GM23248 (cell line): ENCODE measurements around the gene PLPP7. TPM values are rescaled to one million over a fixed set of nuclear protein-coding genes. Genes with fewer than 3 reads are reported as not detected.

Experiments
- DNase-seq: peaks from one replicate; pipeline ENCODE4 v3.0.0-alpha.2; 2015
- H2AFZ ChIP-seq: fragments of 200-600 bp; sonication (generic); 2 replicates; pipeline ENCODE4 v1.6.1; 2016; ENCODE audit warnings: antibody characterized with exemption
- H3F3A ChIP-seq: fragments of 200-600 bp; sonication (generic); 2 replicates; pipeline ENCODE4 v1.6.1; 2016; ENCODE audit warnings: mild to moderate bottlenecking, antibody characterized with exemption, mixed run types; ENCODE audit not compliant: insufficient read depth
- H3K27ac ChIP-seq: fragments of 200-600 bp; sonication (generic); 2 replicates; pipeline ENCODE4 v1.5.1; 2016; ENCODE audit warnings: mild to moderate bottlenecking
- H3K27me3 ChIP-seq: fragments of 200-600 bp; sonication (generic); replicated peaks from 2 replicates; pipeline ENCODE4 v1.6.1; 2016; ENCODE audit warnings: mild to moderate bottlenecking; ENCODE audit not compliant: insufficient read depth
- H3K36me3 ChIP-seq: fragments of 200-600 bp; sonication (generic); 2 replicates; pipeline ENCODE4 v1.6.1; 2016; ENCODE audit warnings: low read depth, mild to moderate bottlenecking
- H3K4me1 ChIP-seq: fragments of 200-600 bp; sonication (generic); 2 replicates; pipeline ENCODE4 v1.6.1; 2016; ENCODE audit warnings: mild to moderate bottlenecking; ENCODE audit not compliant: insufficient read depth
- H3K4me2 ChIP-seq: fragments of 200-600 bp; sonication (generic); one replicate; pipeline ENCODE4 v1.6.1; 2016; ENCODE audit warnings: mild to moderate bottlenecking; ENCODE audit not compliant: unreplicated experiment
- H3K4me3 ChIP-seq: fragments of 200-600 bp; sonication (generic); 2 replicates; pipeline ENCODE4 v1.5.1; 2016; ENCODE audit warnings: mild to moderate bottlenecking
- H3K79me2 ChIP-seq: fragments of 200-600 bp; sonication (generic); 2 replicates; pipeline ENCODE4 v1.6.1; 2016; ENCODE audit warnings: mild to moderate bottlenecking; ENCODE audit not compliant: insufficient read depth
- H3K9ac ChIP-seq: fragments of 200-600 bp; sonication (generic); 2 replicates; pipeline ENCODE4 v1.6.1; 2016; ENCODE audit warnings: mild to moderate bottlenecking
- H3K9me2 ChIP-seq: fragments of 200-600 bp; sonication (generic); 2 replicates; pipeline ENCODE4 v1.6.1; 2016; ENCODE audit warnings: mixed run types, mild to moderate bottlenecking, moderate library complexity; ENCODE audit not compliant: insufficient read depth
- H3K9me3 ChIP-seq: fragments of 200-600 bp; sonication (generic); one replicate; pipeline ENCODE4 v1.6.1; 2017; ENCODE audit warnings: low read depth
- H4K20me1 ChIP-seq: fragments of 200-600 bp; sonication (generic); 2 replicates; pipeline ENCODE4 v1.6.0; 2016; ENCODE audit not compliant: insufficient read depth
- EZH2 ChIP-seq: fragments of 200-600 bp; sonication (generic); IDR thresholded peaks from 2 replicates; pipeline ENCODE4 v1.6.1; 2018; ENCODE audit warnings: antibody characterized with exemption, mild to moderate bottlenecking; ENCODE audit not compliant: insufficient read depth, poor library complexity, severe bottlenecking
- EZH2phosphoT487 ChIP-seq: fragments of 200-600 bp; sonication (generic); IDR thresholded peaks from 2 replicates; pipeline ENCODE4 v1.6.1; 2018; ENCODE audit warnings: antibody characterized with exemption, moderate library complexity, mild to moderate bottlenecking, low read depth; ENCODE audit not compliant: insufficient read depth
- WGBS, 2 experiments: methylation state at CpG; one replicate each; pipeline ENCODE4 v1.1.6; 2015 to 2017; ENCODE audit warnings: low lambda C conversion rate in 2 of 2, low coverage in 1 of 2; ENCODE audit errors: missing lambda C conversion rate in 2 of 2; 5-methylcytosine and 5-hydroxymethylcytosine counted together
- in situ Hi-C: fragments of 300-500 bp; cut with MboI; formaldehyde crosslinking; loops from 2 replicates; pipeline ENCODE4 v1.15.0; 2020
- polyA plus RNA-seq: library from polyadenylated mRNA; unstranded; fragments of >200 nt; fragmentation: Nextera tagmentation; extraction: Ambion mirVana; gene quantifications from 2 replicates; pipeline ENCODE4 v1.2.1, GENCODE V29; 2016
- total RNA-seq: library from RNA; depleted of rRNA; stranded (reverse); fragments of >200 nt; shearing (Covaris generic); gene quantifications from 2 replicates; pipeline ENCODE4 v1.2.3, GENCODE V29; 2014

Gene PLPP7
- total and polyA plus RNA-seq, 2 experiments from 2014 or later, result 0.32 to 0.65 TPM

DNA sequence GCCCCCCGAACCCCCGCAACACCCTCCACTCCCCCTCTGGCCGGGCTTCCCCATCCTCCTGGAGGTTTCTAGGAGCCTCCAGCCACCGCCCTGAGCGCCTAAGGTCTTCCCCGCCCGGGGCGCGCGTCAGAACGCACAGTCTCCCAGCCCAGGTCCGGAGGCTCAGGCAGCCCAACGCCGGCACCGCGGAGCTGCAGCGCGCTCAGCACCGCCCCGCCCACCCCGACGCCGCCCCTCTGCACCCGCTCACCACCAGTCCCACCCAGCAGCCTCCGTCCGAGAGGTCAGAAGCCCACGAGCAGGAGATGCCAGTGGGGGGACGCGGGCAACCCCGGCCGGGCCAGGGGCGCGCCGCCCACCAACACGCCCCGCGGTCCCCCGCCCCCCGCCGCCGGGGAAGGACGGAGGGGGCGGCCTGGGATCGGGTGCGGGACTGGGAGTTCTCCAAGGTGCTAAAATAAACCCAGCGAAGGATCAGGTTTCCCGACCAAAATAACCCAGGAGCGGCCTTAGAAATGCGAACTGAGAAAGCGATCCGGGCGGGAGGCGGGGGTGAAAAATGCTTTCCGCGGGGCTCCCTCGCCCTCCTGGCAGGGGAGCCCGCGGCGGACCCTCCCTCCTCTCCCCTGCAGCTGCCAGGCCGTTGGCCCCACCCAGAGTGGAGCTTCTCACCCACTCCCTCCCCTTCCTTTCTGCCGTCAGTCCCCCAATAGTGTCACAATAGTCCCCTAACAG lies 6.7 kb upstream of the PLPP7 start:
- Histone ChIP-seq H3K27ac (no peak overlapping the region), H3F3A (no peaks in the 10 kb centered on the region), H3K4me1 (no peaks in the 10 kb centered on the region), H3K27me3 (peaks cover 30% of the 10 kb centered on the region), H3K79me2 (no peaks in the 10 kb centered on the region), H3K9me3 (no peaks in the 10 kb centered on the region), H3K9ac (no peak overlapping the region), H3K36me3 (no peaks in the 10 kb centered on the region), H3K4me3 (peak overlapping the region; percentile 44; the same call in 1 of the 2 replicates), H3K4me2 (no peak overlapping the region), H4K20me1 (no peaks in the 10 kb centered on the region), H3K9me2 (no peaks in the 10 kb centered on the region), H2AFZ (no peak overlapping the region)
- peak; percentile 42 for DNase-seq
- TF ChIP-seq EZH2 (peak; percentile 66), EZH2phosphoT487 (no peak)
- 8 to 30% methylated on average over 4 to 61 of the region's 61 CpGs for WGBS, 2 experiments
- in situ Hi-C loops, result no loop called here

DNA sequence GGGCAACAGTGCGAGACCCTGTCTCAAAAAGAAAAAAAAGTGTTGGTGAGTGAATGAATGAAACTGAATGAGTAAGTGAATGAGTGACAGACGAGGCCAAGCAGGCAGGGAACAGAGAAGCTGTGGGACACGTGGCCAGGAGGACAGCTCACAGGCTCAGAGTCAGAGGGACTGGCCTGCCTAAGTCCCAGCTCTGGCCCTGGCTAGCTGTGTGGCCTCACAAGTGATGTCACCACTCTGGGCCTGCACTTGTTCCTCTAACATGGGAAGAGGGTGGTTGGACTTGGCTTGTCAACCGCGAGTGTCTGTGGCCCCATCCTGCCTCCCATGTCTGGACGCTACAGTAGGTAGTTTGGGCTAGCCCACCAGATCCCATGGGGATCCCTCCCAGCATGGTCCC lies 4.7 kb upstream of the PLPP7 start:
- H3K4me3 ChIP-seq, result no peak overlapping the region
- no peaks in the 10 kb centered on the region for H3K36me3 ChIP-seq
- H3K9me2 ChIP-seq, result no peaks in the 10 kb centered on the region
- H2AFZ ChIP-seq, result no peak overlapping the region
- no peaks in the 10 kb centered on the region for H3K4me1 ChIP-seq
- no peak overlapping the region for H3K4me2 ChIP-seq
- H3K27ac ChIP-seq, result no peak overlapping the region
- in situ Hi-C loops, result no loop called here
- no peaks in the 10 kb centered on the region for H3F3A ChIP-seq
- peaks cover 30% of the 10 kb centered on the region for H3K27me3 ChIP-seq
- no peaks in the 10 kb centered on the region for H3K9me3 ChIP-seq
- no peaks in the 10 kb centered on the region for H3K79me2 ChIP-seq
- TF ChIP-seq EZH2phosphoT487 (no peak), EZH2 (no peak)
- no peak overlapping the region for H3K9ac ChIP-seq
- no peaks in the 10 kb centered on the region for H4K20me1 ChIP-seq
- WGBS, 2 experiments, result 61 to 69% methylated on average over 6 of the region's 6 CpGs
- DNase-seq, result no peak

DNA sequence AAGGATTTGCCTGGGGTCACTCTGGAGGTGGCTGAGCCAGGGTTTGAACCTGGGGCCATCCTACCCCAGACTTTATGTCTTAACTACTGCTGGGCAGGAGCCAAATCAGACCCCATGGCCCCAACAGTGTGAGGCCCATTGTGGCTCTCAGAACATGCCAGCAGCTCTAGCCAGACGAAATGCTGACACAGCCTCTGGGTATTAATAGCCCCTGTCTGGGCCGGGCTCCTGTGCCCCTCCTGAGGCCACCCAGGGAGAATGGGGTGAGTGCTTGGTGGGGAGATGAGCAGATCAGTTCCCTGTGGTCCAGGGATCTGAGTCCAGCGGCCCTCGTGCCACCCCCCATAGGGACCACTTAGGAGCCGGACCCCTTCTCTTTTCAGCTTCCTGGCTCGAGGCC lies 2.2 kb upstream of the PLPP7 start:
- H3F3A ChIP-seq, result no peaks in the 10 kb centered on the region
- WGBS, 2 experiments, result 63 to 73% methylated on average over 6 of the region's 6 CpGs

DNA sequence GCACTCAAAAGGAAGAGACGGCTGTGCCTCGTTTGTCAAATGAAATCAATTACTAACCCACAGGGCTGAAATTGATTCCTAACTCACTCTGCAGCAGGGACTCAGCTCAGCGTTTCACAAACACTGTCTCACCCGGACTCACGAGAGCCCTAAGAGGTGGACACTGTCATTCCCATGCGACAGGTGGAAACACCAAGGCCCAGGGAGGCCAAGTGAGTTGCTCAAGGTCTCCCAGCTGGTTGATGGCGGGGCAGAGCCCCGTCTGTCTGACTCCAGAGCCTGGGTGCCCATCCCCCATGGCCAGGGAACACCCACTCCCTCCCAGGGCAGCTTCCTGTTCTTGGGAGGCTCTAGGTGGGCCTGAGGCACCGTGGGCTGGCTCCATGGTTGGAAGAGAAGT lies 1.3 kb upstream of the PLPP7 start:
- TF ChIP-seq EZH2 (no peak), EZH2phosphoT487 (no peak)
- H3K27me3 ChIP-seq, result peaks cover 3% of the 10 kb centered on the region; the same call in 1 of the 2 replicates
- no peaks in the 10 kb centered on the region for H3K9me2 ChIP-seq
- DNase-seq, result no peak
- no peak overlapping the region for H3K4me2 ChIP-seq
- in situ Hi-C loops, result no loop called here
- no peaks in the 10 kb centered on the region for H3F3A ChIP-seq
- no peaks in the 10 kb centered on the region for H3K4me1 ChIP-seq
- no peaks in the 10 kb centered on the region for H4K20me1 ChIP-seq
- H3K9me3 ChIP-seq, result no peaks in the 10 kb centered on the region
- H3K27ac ChIP-seq, result no peak overlapping the region
- no peaks in the 10 kb centered on the region for H3K79me2 ChIP-seq
- no peak overlapping the region for H3K4me3 ChIP-seq
- H3K36me3 ChIP-seq, result no peaks in the 10 kb centered on the region
- no peak overlapping the region for H3K9ac ChIP-seq
- WGBS, 2 experiments, result 69 to 78% methylated on average over 7 to 9 of the region's 9 CpGs
- H2AFZ ChIP-seq, result no peak overlapping the region

More for the DNA sequence above, 2.2 kb upstream of the PLPP7 start:
- Histone ChIP-seq H3K4me1 (no peaks in the 10 kb centered on the region), H4K20me1 (no peaks in the 10 kb centered on the region), H3K9me2 (no peaks in the 10 kb centered on the region), H3K9ac (no peak overlapping the region), H3K36me3 (no peaks in the 10 kb centered on the region), H3K27ac (no peak overlapping the region), H2AFZ (no peak overlapping the region), H3K27me3 (peaks cover 11% of the 10 kb centered on the region), H3K4me3 (no peak overlapping the region), H3K9me3 (no peaks in the 10 kb centered on the region), H3K79me2 (no peaks in the 10 kb centered on the region), H3K4me2 (no peak overlapping the region)
- in situ Hi-C loops, result no loop called here
- DNase-seq, result no peak
- TF ChIP-seq EZH2phosphoT487, result no peak
